Measurements from ENCODE around the gene RGS10. TPM values are rescaled to one million over a fixed set of nuclear protein-coding genes. Genes with fewer than 3 reads are reported as not detected.

RGS10 gene
- total and polyA plus RNA-seq, 2 of the 8 experiments (the other 6 are each of a cell fraction or from before 2014, with no cell fraction given), result 5.5 to 13.1 TPM

- TF ChIP-seq BCL11A (IDR thresholded peaks at IDR 0.05; ENCODE audit: low read depth in 2 of 2, low read length in 2 of 2) (no peak), E2F6 (IDR thresholded peaks at IDR 0.05) (no peak), SRF (IDR thresholded peaks at IDR 0.05; ENCODE audit: low read depth, low read length) (no peak), SAP30 (IDR thresholded peaks at IDR 0.05; ENCODE audit: insufficient read depth, insufficient replicate concordance, low read length) (no peak), RXRA (IDR thresholded peaks at IDR 0.05; ENCODE audit: insufficient read depth, low read depth, low read length) (no peak), TBP (IDR thresholded peaks at IDR 0.05; ENCODE audit: low read depth, low read length) (no peak), RFX5 (IDR thresholded peaks at IDR 0.05; ENCODE audit: borderline replicate concordance, low read depth, low read length) (no peak)
Observed at GRCh38 chr10:119491966-119492757, 50.4 kb downstream of the RGS10 start (continued).

Data from H1 (cell line).